ENCODE measurements around the gene CCDC85C. TPM values are rescaled to one million over a fixed set of nuclear protein-coding genes. Genes with fewer than 3 reads are reported as not detected.

Gene CCDC85C
- total RNA-seq, 1 experiment from 2014 or later, result 36.4 TPM

DNA sequence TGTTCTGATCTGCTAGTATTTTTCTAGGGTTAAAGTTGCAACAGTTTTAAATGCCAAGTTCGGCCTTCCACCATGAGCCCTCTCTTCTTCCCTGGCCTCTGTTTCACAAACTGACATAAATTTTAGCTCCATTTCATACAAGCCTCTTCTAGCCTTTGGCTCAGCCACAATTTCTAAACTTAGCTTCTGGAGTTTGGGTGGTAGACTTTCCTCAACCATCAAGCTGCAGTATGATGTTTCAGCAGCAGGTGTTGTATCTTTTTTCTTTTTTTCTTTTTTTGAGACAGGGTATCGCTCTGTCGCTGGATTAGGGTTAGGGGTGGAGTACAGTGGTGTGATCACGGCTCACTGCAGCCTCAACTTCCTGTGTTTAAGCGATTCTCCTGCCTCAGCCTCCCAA lies 152.8 kb downstream of the CCDC85C start:
- no peak for ATAC-seq
- no peaks in the 10 kb centered on the region for H3K4me1 ChIP-seq (ENCODE audit: insufficient read depth, low read length)
- no peaks in the 10 kb centered on the region for H3F3A ChIP-seq (ENCODE audit: low read length, unreplicated experiment)
- no peaks in the 10 kb centered on the region for H3K9me2 ChIP-seq (replicated peaks; ENCODE audit: low read length)
- no TSS peak for BruUV-seq (replicated peaks)
- no peak for DNase-seq
- H3K79me2 ChIP-seq (ENCODE audit: low read length), result no peaks in the 10 kb centered on the region
- H3K27me3 ChIP-seq (ENCODE audit: low read length), result no peaks in the 10 kb centered on the region
- H4K20me1 ChIP-seq (ENCODE audit: low read length), result no peaks in the 10 kb centered on the region
- H3K9ac ChIP-seq (ENCODE audit: low read length), result no peak overlapping the region
- no peak overlapping the region for H3K4me3 ChIP-seq (ENCODE audit: low read length)
- no peak for TF ChIP-seq EZH2phosphoT487 (IDR thresholded peaks at IDR 0.05; ENCODE audit: borderline replicate concordance, low read length)
- no peak for TF ChIP-seq EZH2 (IDR thresholded peaks at IDR 0.05; ENCODE audit: low read length, unreplicated experiment)
- TF ChIP-seq CTCF (conservative IDR thresholded peaks at IDR 0.05; ENCODE audit: low read depth, low read length), result no peak
- no peak overlapping the region for H2AFZ ChIP-seq (ENCODE audit: low read length)
- POLR2A ChIA-PET (ENCODE audit: unreplicated experiment), result no interaction called here
- no peak overlapping the region for H3K27ac ChIP-seq (ENCODE audit: low read length)
- H3K4me2 ChIP-seq (ENCODE audit: low read length), result no peak overlapping the region
- peaks cover 7% of the 10 kb centered on the region; the same call in 1 of the 2 replicates for H3K36me3 ChIP-seq (ENCODE audit: low read depth, low read length)
- H3K9me3 ChIP-seq (ENCODE audit: low read length), result no peaks in the 10 kb centered on the region
- CTCF ChIA-PET, result no interaction called here
- intact Hi-C loops (cut with micrococcal nuclease), result no loop called here

GRCh38 chr14:99450266-99450665 lies 153.7 kb downstream of the CCDC85C start:
- TF ChIP-seq EZH2phosphoT487 (IDR thresholded peaks at IDR 0.05; ENCODE audit: borderline replicate concordance, low read length), result no peak
- no peak for TF ChIP-seq CTCF (conservative IDR thresholded peaks at IDR 0.05; ENCODE audit: low read depth, low read length)
- no peak for TF ChIP-seq EZH2 (IDR thresholded peaks at IDR 0.05; ENCODE audit: low read length, unreplicated experiment)
- H3K27ac ChIP-seq (ENCODE audit: low read length), result no peak overlapping the region
- H3K36me3 ChIP-seq (ENCODE audit: low read depth, low read length), result peaks cover 7% of the 10 kb centered on the region; the same call in 1 of the 2 replicates
- H3K4me1 ChIP-seq (ENCODE audit: insufficient read depth, low read length), result no peaks in the 10 kb centered on the region
- ChIA-PET CTCF (no interaction called here), POLR2A (ENCODE audit: unreplicated experiment) (no interaction called here)
- no peak overlapping the region for H2AFZ ChIP-seq (ENCODE audit: low read length)
- intact Hi-C loops (cut with micrococcal nuclease), result no loop called here
- no peaks in the 10 kb centered on the region for H3F3A ChIP-seq (ENCODE audit: low read length, unreplicated experiment)
- no peak overlapping the region for H3K4me2 ChIP-seq (ENCODE audit: low read length)
- ATAC-seq (no peak), DNase-seq (no peak)
- H3K4me3 ChIP-seq (ENCODE audit: low read length), result no peak overlapping the region
- no peak overlapping the region for H3K9ac ChIP-seq (ENCODE audit: low read length)
- BruUV-seq (replicated peaks), result no TSS peak
- H3K9me2 ChIP-seq (replicated peaks; ENCODE audit: low read length), result no peaks in the 10 kb centered on the region
- H3K27me3 ChIP-seq (ENCODE audit: low read length), result no peaks in the 10 kb centered on the region
- H3K9me3 ChIP-seq (ENCODE audit: low read length), result no peaks in the 10 kb centered on the region
- H4K20me1 ChIP-seq (ENCODE audit: low read length), result no peaks in the 10 kb centered on the region
- H3K79me2 ChIP-seq (ENCODE audit: low read length), result no peaks in the 10 kb centered on the region

Other genes starting within 250 kb of the CCDC85C start
- 46.8 and 51.7 TPM in 2 replicates for gene SETD3, start 123.3 kb downstream of the CCDC85C start, total RNA-seq (2014; rRNA removed)
- 26.2 and 51.8 TPM in 2 replicates for gene CCNK, start 122.8 kb downstream of the CCDC85C start, total RNA-seq (2014; rRNA removed)
- 0.84 and 0.92 TPM in 2 replicates for gene HHIPL1, start 40.9 kb upstream of the CCDC85C start, total RNA-seq (2014; rRNA removed)
- 0.52 and 1.2 TPM in 2 replicates for gene CYP46A1, start 80.1 kb upstream of the CCDC85C start, total RNA-seq (2014; rRNA removed)
- gene EML1, start 189.2 kb upstream of the CCDC85C start, total RNA-seq (2014; rRNA removed), result 12.0 TPM in 2 replicates

Data from PC-3 (cell line).